Mucosa of rectum (tissue), 2 donors: ENCODE results near the gene KCNJ12.
"Not testable (repeated sequence)": the region's sequence is repeated elsewhere in the genome, so short reads cannot be mapped to it uniquely, and the experiment has no call there.

Experiments
- H3K27ac ChIP-seq, 2 donors: one replicate each; pipeline ENCODE4 v1.7.0; 2013; ENCODE audit warnings: inconsistent platforms in 2 of 2, low read depth in 2 of 2, low read length in 2 of 2
- H3K27me3 ChIP-seq, 2 donors: one replicate each; pipeline ENCODE4 v1.7.0; 2013; ENCODE audit warnings: low read length in 2 of 2; ENCODE audit not compliant: control insufficient read depth in 2 of 2, insufficient read depth in 2 of 2
- H3K36me3 ChIP-seq, 2 donors: one replicate each; pipeline ENCODE4 v1.7.0; 2013; ENCODE audit warnings: low read length in 2 of 2; ENCODE audit not compliant: control insufficient read depth in 2 of 2, insufficient read depth in 2 of 2
- H3K4me1 ChIP-seq, 2 donors: one replicate each; pipeline ENCODE4 v1.7.0; 2013; ENCODE audit warnings: low read length in 2 of 2, mild to moderate bottlenecking in 1 of 2; ENCODE audit not compliant: control insufficient read depth in 2 of 2, insufficient read depth in 2 of 2
- H3K4me3 ChIP-seq, 2 donors: one replicate each; pipeline ENCODE4 v1.7.0; 2013; ENCODE audit warnings: low read length in 2 of 2
- H3K9ac ChIP-seq, 2 donors: one replicate each; pipeline ENCODE4 v1.7.0; 2013; ENCODE audit warnings: low read length in 2 of 2, low read depth in 1 of 2, mild to moderate bottlenecking in 1 of 2
- H3K9me3 ChIP-seq, 2 donors: one replicate each; pipeline ENCODE4 v1.7.0; 2013; ENCODE audit warnings: low read length in 2 of 2; ENCODE audit not compliant: control insufficient read depth in 2 of 2
- donor health status: healthy.
- donor health status: Normal muscosa, but diverticular disease.

The KCNJ12 gene

GRCh38 chr17:21349358-21350050, 26.7 kb upstream of the KCNJ12 start:
- not testable (repeated sequence) for H3K4me1 ChIP-seq, H3K4me3 ChIP-seq

GRCh38 chr17:21350495-21350894, 25.7 kb upstream of the KCNJ12 start:
- not testable (repeated sequence) for H3K4me1 ChIP-seq, H3K36me3 ChIP-seq, H3K27me3 ChIP-seq, H3K9me3 ChIP-seq, H3K27ac ChIP-seq, H3K4me3 ChIP-seq, H3K9ac ChIP-seq

More at GRCh38 chr17:21349358-21350050, 26.7 kb upstream of the KCNJ12 start:
- H3K27ac ChIP-seq, H3K36me3 ChIP-seq, H3K9me3 ChIP-seq, H3K9ac ChIP-seq, H3K27me3 ChIP-seq: not testable (repeated sequence)

GRCh38 chr17:21351366-21352065, 24.6 kb upstream of the KCNJ12 start:
- Histone ChIP-seq H3K27ac (no peak overlapping the region), H3K27me3 (no peaks in the 10 kb centered on the region), H3K4me1 (no peaks in the 10 kb centered on the region), H3K36me3 (no peaks in the 10 kb centered on the region), H3K4me3 (no peak overlapping the region), H3K9ac (no peak overlapping the region), H3K9me3 (no peaks in the 10 kb centered on the region)

- H3K9me3 ChIP-seq: no peaks in the 10 kb centered on the region
- H3K27ac ChIP-seq: no peak overlapping the region
- H3K27me3 ChIP-seq: no peaks in the 10 kb centered on the region
- no peak overlapping the region for H3K9ac ChIP-seq
- H3K36me3 ChIP-seq: no peaks in the 10 kb centered on the region
- H3K4me3 ChIP-seq: no peak overlapping the region
- H3K4me1 ChIP-seq: no peaks in the 10 kb centered on the region
These were observed 23.8 kb upstream of the KCNJ12 start for GRCh38 chr17:21352221-21352980.

GRCh38 chr17:21352981-21353265, 23.2 kb upstream of the KCNJ12 start:
- Histone ChIP-seq H3K27ac (no peak overlapping the region), H3K36me3 (no peaks in the 10 kb centered on the region), H3K4me1 (no peaks in the 10 kb centered on the region), H3K9me3 (no peaks in the 10 kb centered on the region), H3K9ac (no peak overlapping the region), H3K27me3 (no peaks in the 10 kb centered on the region), H3K4me3 (no peak overlapping the region)

- no peak overlapping the region for H3K27ac ChIP-seq
- H3K4me1 ChIP-seq: no peaks in the 10 kb centered on the region
- H3K9me3 ChIP-seq: no peaks in the 10 kb centered on the region
- no peaks in the 10 kb centered on the region for H3K36me3 ChIP-seq
- no peak overlapping the region for H3K9ac ChIP-seq
- H3K4me3 ChIP-seq: no peak overlapping the region
- no peaks in the 10 kb centered on the region for H3K27me3 ChIP-seq
These were observed 22.7 kb upstream of the KCNJ12 start for GRCh38 chr17:21353326-21354010.

GRCh38 chr17:21354796-21355385, 21.3 kb upstream of the KCNJ12 start:
- Histone ChIP-seq H3K9me3 (no peaks in the 10 kb centered on the region), H3K4me3 (no peak overlapping the region), H3K9ac (no peak overlapping the region), H3K36me3 (no peaks in the 10 kb centered on the region), H3K27ac (no peak overlapping the region), H3K4me1 (peaks cover 0 to 5% of the 10 kb centered on the region in 2 donors), H3K27me3 (no peaks in the 10 kb centered on the region)

GRCh38 chr17:21355586-21355985, 20.6 kb upstream of the KCNJ12 start:
- no peak overlapping the region for H3K9ac ChIP-seq
- H3K27ac ChIP-seq: no peak overlapping the region
- H3K27me3 ChIP-seq: no peaks in the 10 kb centered on the region
- peaks cover 0 to 5% of the 10 kb centered on the region in 2 donors for H3K4me1 ChIP-seq
- no peaks in the 10 kb centered on the region for H3K36me3 ChIP-seq
- H3K4me3 ChIP-seq: no peak overlapping the region
- no peaks in the 10 kb centered on the region for H3K9me3 ChIP-seq

- H3K4me1 ChIP-seq: peaks cover 0 to 5% of the 10 kb centered on the region in 2 donors
- no peaks in the 10 kb centered on the region for H3K9me3 ChIP-seq
- H3K27ac ChIP-seq: no peak overlapping the region
- no peaks in the 10 kb centered on the region for H3K27me3 ChIP-seq
- H3K36me3 ChIP-seq: no peaks in the 10 kb centered on the region
- no peak overlapping the region for H3K4me3 ChIP-seq
- no peak overlapping the region for H3K9ac ChIP-seq
These were observed 19.5 kb upstream of the KCNJ12 start for GRCh38 chr17:21356537-21357127.
